Measurements from ENCODE around the gene COL24A1. TPM values are rescaled to one million over a fixed set of nuclear protein-coding genes. Genes with fewer than 3 reads are reported as not detected.

COL24A1 gene
- polyA plus RNA-seq, 4 donors, result 0.07 to 2.4 (median 0.27) TPM; not detected in 1

DNA sequence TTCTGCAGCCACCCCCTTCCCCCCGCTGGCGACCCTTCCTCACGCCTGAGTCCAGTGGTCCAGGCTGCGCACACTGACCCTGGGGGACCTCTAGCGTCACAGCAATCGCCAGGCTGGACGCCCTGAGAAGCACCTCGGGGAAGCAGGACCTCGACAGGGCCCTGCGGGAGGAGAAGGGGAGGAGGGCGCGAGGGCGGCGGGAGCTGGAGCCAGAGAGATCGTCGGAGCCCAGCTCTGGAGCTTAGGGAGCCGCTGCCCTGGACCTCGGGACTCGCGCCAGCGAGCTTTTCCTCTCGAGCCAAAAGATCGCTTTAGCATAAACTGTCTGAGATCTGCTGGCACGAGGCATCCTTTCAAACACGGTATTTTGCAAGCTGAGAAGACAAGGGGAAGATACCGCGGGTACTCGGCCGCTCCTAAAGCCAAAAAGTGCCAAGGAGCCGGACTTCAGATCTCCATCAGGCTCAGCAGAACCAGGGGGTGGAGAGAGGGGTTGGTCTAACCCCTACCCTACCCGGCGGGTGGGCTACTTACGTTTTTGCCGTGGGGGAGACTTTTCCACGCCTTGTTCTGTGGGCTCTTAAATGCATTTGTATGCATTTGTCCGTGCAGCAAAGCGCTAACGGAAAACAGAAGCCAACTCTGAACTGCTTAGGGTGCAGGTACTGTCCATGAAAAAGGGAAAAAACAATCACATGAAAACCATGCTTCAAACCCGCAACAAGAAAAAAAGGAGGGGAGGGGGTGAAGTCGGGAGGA lies 586 bp downstream of the COL24A1 start:
- peaks cover 0 to 4% (median 0%) of the 10 kb centered on the region in 3 donors for H3K4me1 ChIP-seq (ENCODE audit: control insufficient read depth in 3 of 3, insufficient read depth in 2 of 3, low read depth in 1 of 3, low read length in 2 of 3)
- 1 to 5% (median 5%) methylated on average over 37 to 40 of the region's 40 CpGs for WGBS, 3 donors
- DNase-seq (peak in 1 of 2 donors; percentile 26), FAIRE-seq (no peak)
- peak overlapping the region in 1 of 3 donors; percentile 30 for H3K27ac ChIP-seq (ENCODE audit: low read depth in 1 of 3, low read length in 2 of 3)
- no peaks in the 10 kb centered on the region for H3K9me3 ChIP-seq (ENCODE audit: control insufficient read depth in 2 of 2, insufficient read depth in 1 of 2, low read depth in 1 of 2, low read length in 1 of 2)
- H3K27me3 ChIP-seq (ENCODE audit: control insufficient read depth in 3 of 3, insufficient read depth in 3 of 3, low read length in 3 of 3), result peaks cover 4 to 46% (median 10%) of the 10 kb centered on the region in 3 donors
- H3K4me3 ChIP-seq (ENCODE audit: low read depth in 1 of 3, low read length in 3 of 3), result peak overlapping the region in 1 of 3 donors; percentile 40
- H3K36me3 ChIP-seq (ENCODE audit: control insufficient read depth in 3 of 3, insufficient read depth in 2 of 3, low read depth in 1 of 3, low read length in 3 of 3), result no peaks in the 10 kb centered on the region

DNA sequence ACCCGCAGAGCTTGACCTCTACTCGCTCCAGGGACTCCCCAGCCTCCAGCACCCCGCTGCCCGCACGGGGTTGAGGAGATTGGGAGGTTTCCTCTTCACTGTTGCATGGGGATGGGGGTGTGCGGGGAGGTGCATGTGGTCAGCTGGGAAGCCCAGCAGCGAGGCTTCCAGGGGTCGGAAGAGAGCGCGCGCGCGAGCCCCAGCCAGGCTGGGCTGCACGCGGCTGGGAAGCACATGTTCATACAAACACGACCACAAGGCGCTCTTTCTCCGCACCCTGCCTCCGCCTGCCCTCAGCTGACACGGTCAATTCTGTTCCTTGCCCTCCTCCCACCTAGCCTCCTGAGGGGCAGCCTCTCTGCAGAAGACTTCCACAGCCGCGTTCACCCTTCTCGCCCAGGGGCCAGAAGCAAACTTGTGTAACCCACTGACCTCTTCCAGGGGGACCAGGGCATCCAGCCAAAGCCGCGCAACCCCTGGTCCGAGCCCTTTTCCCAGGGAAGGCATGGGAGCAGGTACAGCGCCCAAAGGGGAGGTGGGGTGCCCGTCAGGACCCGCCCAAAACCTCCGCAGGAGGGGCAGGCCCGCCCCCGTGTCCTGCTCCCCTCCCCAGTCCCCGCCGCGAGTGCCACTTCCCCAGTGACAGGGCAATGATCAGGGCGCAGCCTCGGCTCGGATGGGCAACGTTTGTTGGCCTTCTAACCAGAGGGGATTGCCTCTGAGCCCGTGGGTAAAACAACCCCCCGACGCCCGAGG lies 1.3 kb downstream of the COL24A1 start:
- Histone ChIP-seq H3K9me3 (ENCODE audit: control insufficient read depth in 2 of 2, insufficient read depth in 1 of 2, low read depth in 1 of 2, low read length in 1 of 2) (no peaks in the 10 kb centered on the region), H3K27me3 (ENCODE audit: control insufficient read depth in 3 of 3, insufficient read depth in 3 of 3, low read length in 3 of 3) (peaks cover 4 to 46% (median 10%) of the 10 kb centered on the region in 3 donors), H3K4me1 (ENCODE audit: control insufficient read depth in 3 of 3, insufficient read depth in 2 of 3, low read depth in 1 of 3, low read length in 2 of 3) (peaks cover 0 to 4% (median 0%) of the 10 kb centered on the region in 3 donors), H3K36me3 (ENCODE audit: control insufficient read depth in 3 of 3, insufficient read depth in 2 of 3, low read depth in 1 of 3, low read length in 3 of 3) (no peaks in the 10 kb centered on the region), H3K27ac (ENCODE audit: low read depth in 1 of 3, low read length in 2 of 3) (no peak overlapping the region), H3K4me3 (ENCODE audit: low read depth in 1 of 3, low read length in 3 of 3) (peak overlapping the region in 1 of 3 donors; percentile 40)
- WGBS, 3 donors, result 9 to 20% (median 12%) methylated on average over 40 to 43 of the region's 43 CpGs
- FAIRE-seq (no peak), DNase-seq (peak in 1 of 2 donors; percentile 23)

DNA sequence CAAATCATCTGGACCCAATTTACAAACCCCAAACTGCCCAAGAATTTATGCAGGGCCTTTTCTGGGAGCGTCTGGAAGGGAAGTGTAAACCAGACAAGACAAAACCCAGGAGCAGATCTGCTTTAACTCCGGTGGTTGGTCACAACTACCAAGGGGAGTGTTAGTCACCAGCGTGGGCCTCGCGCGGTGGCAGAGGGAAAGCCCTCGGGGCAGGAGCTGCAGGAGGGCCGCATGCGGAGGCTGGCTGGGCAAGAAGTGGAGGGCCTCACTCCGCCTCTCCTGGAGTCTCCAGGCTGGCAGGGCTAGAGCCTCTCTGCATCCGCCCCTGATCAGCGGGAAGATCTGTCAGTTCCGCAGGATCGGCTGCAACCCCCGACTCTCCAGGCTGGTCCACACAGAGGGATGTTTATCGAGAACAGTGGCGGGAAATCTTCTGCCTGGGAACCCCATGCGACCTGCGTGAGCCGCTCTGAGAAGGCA lies 2.0 kb downstream of the COL24A1 start:
- H3K27ac ChIP-seq (ENCODE audit: low read depth in 1 of 3, low read length in 2 of 3), result no peak overlapping the region
- 31 to 52% (median 52%) methylated on average over 20 of the region's 20 CpGs for WGBS, 3 donors
- DNase-seq (no peak), FAIRE-seq (no peak)
- no peaks in the 10 kb centered on the region for H3K36me3 ChIP-seq (ENCODE audit: control insufficient read depth in 3 of 3, insufficient read depth in 2 of 3, low read depth in 1 of 3, low read length in 3 of 3)
- H3K4me1 ChIP-seq (ENCODE audit: control insufficient read depth in 3 of 3, insufficient read depth in 2 of 3, low read depth in 1 of 3, low read length in 2 of 3), result peaks cover 0 to 4% (median 0%) of the 10 kb centered on the region in 3 donors
- peak overlapping the region in 1 of 3 donors; percentile 22 for H3K4me3 ChIP-seq (ENCODE audit: low read depth in 1 of 3, low read length in 3 of 3)
- H3K9me3 ChIP-seq (ENCODE audit: control insufficient read depth in 2 of 2, insufficient read depth in 1 of 2, low read depth in 1 of 2, low read length in 1 of 2), result no peaks in the 10 kb centered on the region
- peaks cover 4 to 46% (median 10%) of the 10 kb centered on the region in 3 donors for H3K27me3 ChIP-seq (ENCODE audit: control insufficient read depth in 3 of 3, insufficient read depth in 3 of 3, low read length in 3 of 3)

DNA sequence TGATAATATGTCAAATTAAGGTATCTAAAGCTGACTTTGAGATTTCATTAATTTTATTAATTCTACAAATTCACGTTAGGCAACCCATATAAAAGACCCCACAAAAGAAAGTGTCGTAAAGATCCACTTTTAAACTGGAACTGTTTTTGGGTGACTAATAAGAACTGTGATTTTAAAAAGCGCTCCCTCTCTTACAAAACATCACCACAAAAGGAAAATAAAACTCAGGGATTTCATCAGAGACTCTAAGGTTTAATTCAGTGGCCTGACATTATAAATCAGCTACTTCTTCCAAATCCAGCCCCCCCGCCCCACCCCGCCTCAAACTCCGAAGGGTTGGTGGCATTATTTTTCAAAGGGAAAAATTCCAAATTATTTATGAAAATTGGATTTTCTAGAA lies 2.7 kb downstream of the COL24A1 start:
- H3K36me3 ChIP-seq (ENCODE audit: control insufficient read depth in 3 of 3, insufficient read depth in 2 of 3, low read depth in 1 of 3, low read length in 3 of 3), result no peaks in the 10 kb centered on the region
- H3K4me1 ChIP-seq (ENCODE audit: control insufficient read depth in 3 of 3, insufficient read depth in 2 of 3, low read depth in 1 of 3, low read length in 2 of 3), result peaks cover 0 to 4% (median 0%) of the 10 kb centered on the region in 3 donors
- H3K9me3 ChIP-seq (ENCODE audit: control insufficient read depth in 2 of 2, insufficient read depth in 1 of 2, low read depth in 1 of 2, low read length in 1 of 2), result no peaks in the 10 kb centered on the region
- FAIRE-seq (no peak), DNase-seq (no peak)
- H3K27me3 ChIP-seq (ENCODE audit: control insufficient read depth in 3 of 3, insufficient read depth in 3 of 3, low read length in 3 of 3), result peaks cover 4 to 45% (median 10%) of the 10 kb centered on the region in 3 donors
- WGBS, 3 donors, result 83 to 93% (median 91%) methylated on average over 6 of the region's 6 CpGs
- no peak overlapping the region for H3K4me3 ChIP-seq (ENCODE audit: low read depth in 1 of 3, low read length in 3 of 3)
- H3K27ac ChIP-seq (ENCODE audit: low read depth in 1 of 3, low read length in 2 of 3), result no peak overlapping the region

GRCh38 chr1:86152887-86153286 lies 3.7 kb downstream of the COL24A1 start:
- no peaks in the 10 kb centered on the region for H3K9me3 ChIP-seq (ENCODE audit: control insufficient read depth in 2 of 2, insufficient read depth in 1 of 2, low read depth in 1 of 2, low read length in 1 of 2)
- no peaks in the 10 kb centered on the region for H3K36me3 ChIP-seq (ENCODE audit: control insufficient read depth in 3 of 3, insufficient read depth in 2 of 3, low read depth in 1 of 3, low read length in 3 of 3)
- 7 to 66% (median 25%) methylated on average over 1 of the region's 1 CpG for WGBS, 3 donors
- no peak overlapping the region for H3K27ac ChIP-seq (ENCODE audit: low read depth in 1 of 3, low read length in 2 of 3)
- FAIRE-seq (no peak), DNase-seq (no peak)
- no peak overlapping the region for H3K4me3 ChIP-seq (ENCODE audit: low read depth in 1 of 3, low read length in 3 of 3)
- H3K27me3 ChIP-seq (ENCODE audit: control insufficient read depth in 3 of 3, insufficient read depth in 3 of 3, low read length in 3 of 3), result peaks cover 4 to 39% (median 10%) of the 10 kb centered on the region in 3 donors
- peaks cover 0 to 4% (median 0%) of the 10 kb centered on the region in 3 donors for H3K4me1 ChIP-seq (ENCODE audit: control insufficient read depth in 3 of 3, insufficient read depth in 2 of 3, low read depth in 1 of 3, low read length in 2 of 3)

GRCh38 chr1:86151427-86151826 lies 5.1 kb downstream of the COL24A1 start:
- FAIRE-seq (no peak), DNase-seq (no peak)
- 54 to 61% (median 54%) methylated on average over 2 of the region's 2 CpGs for WGBS, 3 donors
- H3K36me3 ChIP-seq (ENCODE audit: control insufficient read depth in 3 of 3, insufficient read depth in 2 of 3, low read depth in 1 of 3, low read length in 3 of 3), result no peaks in the 10 kb centered on the region
- H3K27ac ChIP-seq (ENCODE audit: low read depth in 1 of 3, low read length in 2 of 3), result no peak overlapping the region
- H3K4me1 ChIP-seq (ENCODE audit: control insufficient read depth in 3 of 3, insufficient read depth in 2 of 3, low read depth in 1 of 3, low read length in 2 of 3), result peaks cover 0 to 4% (median 0%) of the 10 kb centered on the region in 3 donors
- no peaks in the 10 kb centered on the region for H3K9me3 ChIP-seq (ENCODE audit: control insufficient read depth in 2 of 2, insufficient read depth in 1 of 2, low read depth in 1 of 2, low read length in 1 of 2)
- H3K4me3 ChIP-seq (ENCODE audit: low read depth in 1 of 3, low read length in 3 of 3), result no peak overlapping the region
- peaks cover 4 to 27% (median 10%) of the 10 kb centered on the region in 3 donors for H3K27me3 ChIP-seq (ENCODE audit: control insufficient read depth in 3 of 3, insufficient read depth in 3 of 3, low read length in 3 of 3)

DNA sequence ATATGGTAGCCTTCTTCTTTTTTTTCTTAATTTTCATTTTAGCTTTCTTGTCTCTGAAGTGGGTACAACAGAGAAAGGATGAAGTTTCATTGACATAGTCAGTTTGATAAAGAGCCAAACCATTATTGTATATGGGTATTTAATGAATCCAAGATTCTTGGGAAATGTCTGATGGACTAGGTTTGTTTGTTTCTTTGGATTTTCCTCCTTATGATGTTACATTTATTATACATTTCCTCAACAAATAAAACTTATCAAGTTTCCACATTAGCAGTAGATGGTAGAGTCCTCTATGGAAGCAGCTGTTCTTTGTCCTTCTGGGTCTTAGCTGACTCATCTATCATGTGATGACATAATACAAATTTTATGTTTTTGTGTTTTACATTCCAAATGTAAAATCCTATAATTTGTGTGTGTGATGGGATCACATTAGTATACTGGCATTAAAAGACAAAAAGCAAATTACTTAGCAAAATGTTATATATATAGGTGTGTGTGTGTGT lies 6.0 kb downstream of the COL24A1 start:
- H3K9me3 ChIP-seq (ENCODE audit: control insufficient read depth in 2 of 2, insufficient read depth in 1 of 2, low read depth in 1 of 2, low read length in 1 of 2), result no peaks in the 10 kb centered on the region
- H3K27ac ChIP-seq (ENCODE audit: low read depth in 1 of 3, low read length in 2 of 3), result no peak overlapping the region
- H3K36me3 ChIP-seq (ENCODE audit: control insufficient read depth in 3 of 3, insufficient read depth in 2 of 3, low read depth in 1 of 3, low read length in 3 of 3), result no peaks in the 10 kb centered on the region
- H3K4me1 ChIP-seq (ENCODE audit: control insufficient read depth in 3 of 3, insufficient read depth in 2 of 3, low read depth in 1 of 3, low read length in 2 of 3), result peaks cover 0 to 4% (median 0%) of the 10 kb centered on the region in 3 donors
- DNase-seq (no peak), FAIRE-seq (no peak)
- H3K27me3 ChIP-seq (ENCODE audit: control insufficient read depth in 3 of 3, insufficient read depth in 3 of 3, low read length in 3 of 3), result peaks cover 4 to 19% (median 8%) of the 10 kb centered on the region in 3 donors
- H3K4me3 ChIP-seq (ENCODE audit: low read depth in 1 of 3, low read length in 3 of 3), result no peak overlapping the region

DNA sequence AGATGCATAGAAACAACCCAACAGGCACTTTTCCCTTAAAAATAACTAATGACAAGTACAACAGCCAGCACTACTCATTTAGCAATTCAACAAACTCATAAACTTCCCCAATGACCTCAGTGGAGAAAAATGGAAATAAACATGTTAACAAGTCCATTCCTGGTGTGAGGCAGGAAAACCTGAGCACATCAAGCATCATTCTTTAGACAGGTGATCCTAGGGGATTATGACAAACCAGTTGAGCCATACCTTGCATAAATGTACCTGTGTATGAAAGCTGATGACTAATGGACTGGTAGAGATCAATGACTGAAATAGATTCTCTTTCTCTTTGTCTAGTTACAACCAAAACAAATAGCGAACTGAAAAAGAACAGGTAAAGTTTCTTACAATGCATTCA lies 7.0 kb downstream of the COL24A1 start:
- FAIRE-seq (no peak), DNase-seq (no peak)
- no peaks in the 10 kb centered on the region for H3K36me3 ChIP-seq (ENCODE audit: control insufficient read depth in 3 of 3, insufficient read depth in 2 of 3, low read depth in 1 of 3, low read length in 3 of 3)
- H3K9me3 ChIP-seq (ENCODE audit: control insufficient read depth in 2 of 2, insufficient read depth in 1 of 2, low read depth in 1 of 2, low read length in 1 of 2), result no peaks in the 10 kb centered on the region
- H3K27ac ChIP-seq (ENCODE audit: low read depth in 1 of 3, low read length in 2 of 3), result no peak overlapping the region
- 12 to 95% (median 93%) methylated on average over 1 of the region's 1 CpG for WGBS, 3 donors
- H3K4me3 ChIP-seq (ENCODE audit: low read depth in 1 of 3, low read length in 3 of 3), result no peak overlapping the region
- peaks cover under 1 to 9% (median 2%) of the 10 kb centered on the region in 3 donors for H3K27me3 ChIP-seq (ENCODE audit: control insufficient read depth in 3 of 3, insufficient read depth in 3 of 3, low read length in 3 of 3)
- no peaks in the 10 kb centered on the region for H3K4me1 ChIP-seq (ENCODE audit: control insufficient read depth in 3 of 3, insufficient read depth in 2 of 3, low read depth in 1 of 3, low read length in 2 of 3)

Measured in small intestine (tissue), 7 donors.